GM21576 (cell line): ENCODE measurements around the gene TFR2.
A peak's percentile ranks its signal among the peaks of the same experiment; 100 is the strongest.
"Not testable (repeated sequence)": the region's sequence is repeated elsewhere in the genome, so short reads cannot be mapped to it uniquely, and the experiment has no call there.

Source experiments
- ATAC-seq: cut with Tn5 transposase; IDR thresholded peaks from one replicate; pipeline ENCODE4 v1.9.1; 2021; ENCODE audit warnings: mild to moderate bottlenecking, moderate library complexity; ENCODE audit not compliant: unreplicated experiment

The TFR2 gene

DNA sequence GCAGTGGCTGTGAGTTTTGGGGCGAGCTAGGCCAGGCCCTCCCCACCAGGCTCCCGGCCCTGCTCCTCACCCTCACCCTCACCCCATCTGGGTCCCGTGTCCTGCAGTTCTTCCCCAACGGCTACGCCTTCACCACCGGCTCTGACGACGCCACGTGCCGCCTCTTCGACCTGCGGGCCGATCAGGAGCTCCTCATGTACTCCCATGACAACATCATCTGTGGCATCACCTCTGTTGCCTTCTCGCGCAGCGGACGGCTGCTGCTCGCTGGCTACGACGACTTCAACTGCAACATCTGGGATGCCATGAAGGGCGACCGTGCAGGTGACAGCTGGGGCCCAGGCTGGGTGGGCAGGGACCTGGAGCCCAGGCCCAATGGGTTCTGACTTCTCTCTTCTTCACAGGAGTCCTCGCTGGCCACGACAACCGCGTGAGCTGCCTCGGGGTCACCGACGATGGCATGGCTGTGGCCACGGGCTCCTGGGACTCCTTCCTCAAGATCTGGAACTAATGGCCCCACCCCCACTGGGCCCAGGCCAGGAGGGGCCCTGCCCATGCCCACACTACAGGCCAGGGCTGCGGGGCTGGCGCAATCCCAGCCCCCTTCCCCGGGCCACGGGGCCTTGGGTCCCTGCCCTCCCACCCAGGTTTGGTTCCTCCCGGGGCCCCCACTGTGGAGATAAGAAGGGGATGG lies 37.1 kb upstream of the TFR2 start:
- ATAC-seq = no peak

DNA sequence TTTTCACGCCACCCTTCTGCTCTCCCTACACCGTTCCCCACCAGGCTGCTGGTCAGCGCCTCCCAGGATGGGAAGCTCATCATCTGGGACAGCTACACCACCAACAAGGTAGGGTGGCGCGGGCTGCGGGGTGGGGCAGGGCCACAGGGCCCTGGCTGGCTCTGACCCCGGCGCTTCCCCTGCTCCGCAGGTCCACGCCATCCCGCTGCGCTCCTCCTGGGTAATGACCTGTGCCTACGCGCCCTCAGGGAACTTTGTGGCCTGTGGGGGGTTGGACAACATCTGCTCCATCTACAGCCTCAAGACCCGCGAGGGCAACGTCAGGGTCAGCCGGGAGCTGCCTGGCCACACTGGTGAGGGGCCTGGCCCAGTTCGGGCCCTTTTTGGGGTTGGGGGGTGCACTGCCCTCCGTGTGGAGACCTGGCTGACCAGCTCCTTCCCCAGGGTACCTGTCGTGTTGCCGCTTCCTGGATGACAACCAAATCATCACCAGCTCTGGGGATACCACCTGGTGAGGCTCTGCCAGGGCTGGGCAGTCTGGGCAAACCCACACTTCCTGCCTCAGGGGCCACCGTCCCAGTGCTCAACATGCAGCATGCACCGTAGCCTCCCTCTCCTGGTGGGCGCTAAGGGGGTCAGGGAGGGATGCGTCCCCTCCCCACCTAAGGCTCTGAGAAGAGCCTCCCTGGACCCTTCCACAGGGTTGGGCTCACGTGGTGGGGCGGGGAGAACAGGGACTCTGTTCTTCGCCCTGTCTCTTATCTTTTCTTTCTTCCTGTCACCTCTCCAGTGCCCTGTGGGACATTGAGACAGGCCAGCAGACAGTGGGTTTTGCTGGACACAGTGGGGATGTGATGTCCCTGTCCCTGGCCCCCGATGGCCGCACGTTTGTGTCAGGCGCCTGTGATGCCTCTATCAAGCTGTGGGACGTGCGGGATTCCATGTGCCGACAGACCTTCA lies 36.2 kb upstream of the TFR2 start:
- ATAC-seq = no peak

DNA sequence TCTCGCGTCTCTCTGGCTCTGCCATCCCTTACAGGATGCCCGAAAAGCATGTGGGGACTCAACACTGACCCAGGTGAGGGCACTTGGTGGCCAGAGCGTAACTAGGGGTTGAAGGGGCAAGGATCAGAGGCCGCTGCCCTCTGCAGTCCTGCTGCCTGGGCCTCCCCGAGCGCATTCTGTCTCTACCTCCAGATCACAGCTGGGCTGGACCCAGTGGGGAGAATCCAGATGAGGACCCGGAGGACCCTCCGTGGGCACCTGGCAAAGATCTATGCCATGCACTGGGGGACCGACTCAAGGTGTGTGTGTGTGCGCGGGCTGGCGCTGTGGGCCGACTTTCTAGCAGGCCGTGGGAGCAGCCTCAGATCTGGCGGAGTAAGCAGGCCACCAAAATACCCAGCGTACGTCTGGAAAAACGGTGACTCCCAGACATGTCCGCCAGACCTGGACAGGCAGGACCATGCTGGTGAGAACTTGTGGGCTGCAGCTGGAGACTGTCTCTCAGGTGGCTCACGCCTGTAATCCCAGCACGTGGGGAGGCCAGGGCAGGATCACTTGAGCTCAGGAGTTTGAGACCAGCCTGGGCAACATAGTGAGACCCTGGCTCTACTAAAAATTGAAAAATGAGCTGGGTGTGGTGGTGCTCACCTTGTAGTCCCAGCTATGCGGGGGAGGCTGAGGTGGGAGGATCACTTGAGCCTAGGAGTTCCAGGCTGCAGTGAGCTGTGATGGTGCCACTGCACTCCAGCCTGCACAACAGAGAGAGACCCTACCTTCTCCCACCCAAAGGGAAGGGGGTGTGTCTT lies 35.4 kb upstream of the TFR2 start:
- no peak for ATAC-seq

DNA sequence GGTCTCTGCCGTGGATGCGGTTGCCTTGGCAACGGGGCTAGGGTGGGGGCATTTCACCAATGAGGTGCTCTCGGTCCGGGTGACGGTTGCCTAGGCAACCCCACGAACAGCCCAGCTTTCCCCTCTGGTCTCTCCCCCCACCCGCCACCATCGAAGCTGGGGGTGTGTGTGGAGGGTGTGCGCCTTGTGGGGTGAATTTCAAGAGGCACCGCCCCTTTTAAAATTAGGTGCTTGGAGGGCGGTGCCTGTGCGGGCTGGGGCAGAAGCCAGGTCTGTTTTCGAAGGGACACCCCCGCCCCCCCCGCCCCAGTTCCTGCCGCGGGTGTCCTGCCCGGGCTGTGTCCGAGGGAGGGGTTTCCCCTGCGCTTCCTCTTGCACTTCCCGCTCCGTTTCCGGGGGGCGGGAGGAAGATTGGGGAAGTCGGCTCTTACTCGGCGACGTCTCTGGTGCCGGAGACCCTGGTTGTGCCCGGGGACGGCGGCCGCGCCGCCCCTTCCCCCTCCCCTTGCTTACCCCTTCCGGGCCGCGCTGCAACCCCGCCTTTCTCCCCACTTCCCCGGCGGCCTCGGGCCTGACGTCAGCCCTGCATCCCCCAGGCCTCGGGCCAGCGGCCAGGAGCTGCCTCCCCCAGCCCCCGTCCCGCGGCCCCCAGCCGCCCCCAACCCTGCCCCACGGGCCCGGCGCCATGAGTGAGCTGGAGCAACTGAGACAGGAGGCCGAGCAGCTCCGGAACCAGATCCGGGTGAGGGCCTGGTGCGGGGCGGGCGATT lies 34.4 kb upstream of the TFR2 start:
- peak; percentile 36 for ATAC-seq

DNA sequence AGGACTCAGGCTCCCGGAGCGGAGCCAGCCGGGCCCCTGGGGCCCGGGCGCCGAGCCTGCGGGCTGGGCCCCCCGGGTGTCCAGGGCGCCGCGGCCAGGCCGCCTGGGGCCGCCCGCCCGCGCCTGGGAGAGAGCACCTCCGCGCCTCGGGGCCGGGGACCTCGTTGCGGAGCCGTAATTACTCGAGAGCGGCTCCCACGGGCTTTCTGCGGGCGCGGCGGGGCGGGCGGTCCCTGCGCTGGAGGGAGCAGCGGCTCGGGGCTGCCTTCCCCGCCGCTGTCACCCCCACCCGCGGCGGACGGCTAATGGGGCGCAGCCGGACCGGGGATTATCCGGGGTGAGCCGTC lies 33.7 kb upstream of the TFR2 start:
- no peak for ATAC-seq

DNA sequence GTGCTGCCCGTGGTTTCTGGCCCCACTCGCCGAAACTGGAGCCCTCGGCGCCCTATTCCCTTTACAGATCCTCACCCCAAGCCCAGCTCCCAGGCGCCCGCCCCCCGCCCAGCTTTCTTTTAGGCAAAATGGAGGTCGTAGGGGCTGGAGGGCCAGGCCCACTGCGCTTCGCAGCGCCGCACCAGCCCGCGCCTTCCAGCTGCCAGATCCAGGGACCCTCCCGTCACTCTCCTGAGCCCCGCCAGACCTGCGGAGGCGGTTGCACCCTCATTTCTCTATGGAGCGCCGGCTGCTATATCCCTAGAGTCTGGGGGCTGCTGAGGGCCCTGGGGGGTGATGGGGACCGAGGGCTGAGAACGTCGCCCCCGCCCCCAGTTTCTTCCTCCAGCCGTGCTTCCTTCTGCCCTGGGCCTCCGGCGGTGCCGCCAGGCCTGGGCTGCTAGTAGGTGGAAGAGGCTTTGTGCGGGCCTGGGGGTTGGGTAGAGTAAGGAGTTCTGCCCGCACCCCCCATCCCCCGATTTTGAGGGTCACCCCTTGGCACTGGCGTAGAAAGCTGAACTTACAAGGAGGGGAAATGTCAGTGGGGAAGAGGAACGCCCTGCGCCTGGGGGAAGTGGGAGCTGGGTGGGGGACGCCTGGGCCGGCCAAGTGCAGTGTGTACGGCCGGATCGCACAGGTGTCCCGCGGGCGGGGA lies 33.2 kb upstream of the TFR2 start:
- ATAC-seq = no peak

DNA sequence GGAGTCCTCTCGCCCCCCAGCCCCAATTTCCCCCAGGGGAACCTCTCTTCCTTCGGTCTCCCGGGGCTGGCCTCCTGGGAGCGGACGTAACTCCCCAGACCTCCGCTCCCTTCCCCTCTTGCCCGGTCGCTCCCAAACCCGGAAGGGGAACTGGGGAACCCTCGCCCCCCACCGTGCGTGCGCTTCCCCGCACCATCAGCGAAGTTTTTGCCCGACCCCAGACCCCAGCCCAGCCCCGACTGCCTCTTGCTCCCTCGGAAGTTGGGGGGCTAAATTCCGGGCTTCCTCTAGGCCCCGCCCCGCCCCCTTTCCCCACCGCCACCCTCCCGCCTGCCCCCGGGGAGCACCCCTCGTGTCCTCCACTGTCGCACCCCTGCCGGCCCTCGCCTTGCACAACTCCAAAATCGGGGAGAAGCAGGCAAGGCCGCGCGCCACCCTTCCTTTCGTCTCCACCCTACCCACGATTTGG lies 32.6 kb upstream of the TFR2 start:
- ATAC-seq = no peak

DNA sequence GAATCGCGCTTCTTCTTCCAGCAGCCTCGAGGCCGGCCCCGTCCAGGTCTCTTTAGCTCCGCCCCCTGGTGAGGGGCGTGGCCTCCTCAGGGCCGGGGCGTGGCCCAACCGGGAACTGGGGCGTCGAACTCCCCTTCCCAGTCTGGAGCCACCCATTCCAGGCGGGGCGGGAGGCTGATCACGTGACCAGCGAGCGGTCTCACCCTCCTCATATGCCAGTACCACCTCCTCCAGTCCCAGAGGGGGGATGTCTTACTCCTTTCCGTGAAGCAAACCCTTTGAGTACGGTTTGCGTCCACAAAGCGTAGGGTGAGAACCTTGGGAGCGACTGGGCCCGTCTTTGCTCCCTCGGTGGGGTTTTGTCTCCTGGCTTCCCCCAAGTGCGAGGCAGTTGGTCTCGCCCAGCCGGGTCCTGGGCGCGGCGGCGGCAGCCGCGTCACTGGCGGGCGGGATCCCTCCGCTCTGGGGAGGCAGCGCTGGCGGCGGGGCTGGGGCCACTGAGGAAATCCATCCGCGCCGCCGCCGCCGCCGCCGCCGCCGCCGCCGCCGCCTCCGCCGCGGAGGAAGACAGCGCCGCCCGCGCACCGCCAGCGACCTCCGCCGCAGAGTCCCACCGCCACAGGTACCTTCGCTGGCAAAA lies 32.1 kb upstream of the TFR2 start, which contains the start of gene GNB2:
GNB2 (plus strand) TSS at position 439 of the 640 bp plus-strand sequence. CDS start 2,526 bp downstream, outside the sequence.
- ATAC-seq = peak; percentile 54

DNA sequence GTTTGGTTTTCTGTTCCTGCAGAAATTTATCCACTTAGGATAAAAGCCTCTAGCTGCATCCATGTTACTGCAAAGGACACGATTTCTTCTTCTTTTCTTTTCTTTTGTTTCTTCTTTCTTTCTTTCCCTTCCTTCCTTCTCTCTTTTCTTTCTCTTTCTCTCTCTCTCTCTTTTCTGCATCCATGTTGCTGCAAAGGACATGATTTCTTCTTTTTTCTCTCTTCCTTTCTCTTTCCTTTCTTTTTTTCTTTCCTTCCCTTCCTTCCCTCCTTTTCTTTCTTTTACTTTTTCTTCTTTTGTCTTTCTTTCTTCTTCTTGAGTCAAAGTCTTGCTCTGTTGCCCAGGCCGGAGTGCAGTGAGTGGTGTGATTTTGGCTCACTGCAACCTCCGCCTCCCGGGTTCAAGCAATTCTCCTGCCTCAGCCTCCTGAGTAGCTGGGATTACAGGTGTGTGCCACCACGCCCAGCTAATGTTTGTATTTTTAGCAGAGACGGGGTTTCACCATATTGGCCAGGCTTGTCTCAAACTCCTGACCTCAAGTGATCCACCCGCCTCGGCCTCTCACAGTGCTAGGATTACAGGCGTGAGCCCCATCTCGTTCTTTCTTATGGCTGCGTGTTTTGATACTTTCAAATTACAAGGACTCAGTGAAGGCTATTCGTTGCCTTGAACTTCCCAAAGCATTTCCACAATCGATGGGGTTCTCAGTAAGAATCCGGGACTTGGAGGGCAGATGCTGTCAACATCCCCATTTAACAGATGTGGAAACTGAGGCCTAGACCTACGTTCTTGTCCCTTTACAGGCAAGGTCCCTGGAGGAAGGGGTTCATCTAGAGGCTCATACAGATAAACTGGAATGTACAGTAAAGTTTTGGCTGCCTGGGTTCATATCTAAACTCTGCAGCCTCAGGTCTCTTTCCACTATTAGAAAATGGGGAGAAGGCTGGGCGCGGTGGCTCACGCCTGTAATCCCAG lies 30.3 kb upstream of the TFR2 start:
- no peak for ATAC-seq

DNA sequence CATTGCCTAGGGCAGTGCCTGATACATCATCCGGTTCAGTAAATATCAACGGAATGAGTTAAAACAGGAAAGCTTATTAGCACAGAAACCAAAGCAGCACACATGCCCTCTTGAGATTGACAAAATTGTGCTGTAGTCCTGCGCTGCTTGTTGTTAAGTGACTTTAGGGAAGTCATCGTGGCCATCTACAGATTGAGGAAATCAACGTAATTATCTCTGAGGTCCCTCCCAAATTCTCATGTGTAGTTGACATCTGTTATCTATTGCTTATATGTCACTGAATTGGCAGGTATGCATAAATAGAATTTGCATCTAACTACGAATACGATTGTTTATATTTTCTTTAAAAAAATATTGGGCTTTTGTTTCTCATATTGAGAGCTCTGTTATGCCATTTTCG lies 28.7 kb upstream of the TFR2 start:
- ATAC-seq = no peak

DNA sequence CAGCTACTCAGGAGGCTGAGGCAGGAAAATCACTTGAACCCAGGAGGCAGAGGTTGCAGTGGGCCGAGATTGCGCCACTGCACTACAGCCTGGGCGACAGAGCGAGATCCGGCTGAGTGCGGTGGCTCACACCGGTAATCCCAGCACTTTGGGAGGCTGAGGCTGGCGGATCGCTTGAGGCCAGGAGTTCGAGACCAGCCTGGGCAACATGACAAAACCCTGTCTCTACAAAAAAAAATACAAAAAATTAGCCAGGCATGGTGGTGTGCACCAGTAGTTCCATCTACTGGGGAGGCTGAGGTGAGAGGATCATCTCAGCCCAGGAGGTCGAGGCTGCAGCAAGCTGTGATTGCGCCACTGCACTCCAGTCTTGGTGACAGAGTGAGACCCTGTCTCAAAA lies 27.8 kb upstream of the TFR2 start:
- not testable (repeated sequence) for ATAC-seq

DNA sequence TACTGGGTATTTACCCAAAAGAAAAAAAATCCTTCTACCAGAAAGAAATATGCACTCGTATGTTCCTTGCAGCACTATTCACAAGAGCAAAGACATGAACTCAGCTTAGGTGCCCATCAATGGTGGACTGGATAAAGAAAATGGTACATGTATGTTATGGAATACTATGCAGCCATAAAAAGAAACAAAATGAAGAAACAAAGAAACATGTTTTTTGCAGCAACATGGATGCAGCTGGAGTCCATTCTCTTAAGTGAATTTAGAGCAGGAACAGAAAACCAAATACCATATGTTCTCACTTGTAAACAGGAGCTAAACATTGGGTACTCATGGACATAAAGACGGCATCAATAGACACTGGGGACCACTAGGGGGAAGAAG lies 26.7 kb upstream of the TFR2 start:
- no peak for ATAC-seq

DNA sequence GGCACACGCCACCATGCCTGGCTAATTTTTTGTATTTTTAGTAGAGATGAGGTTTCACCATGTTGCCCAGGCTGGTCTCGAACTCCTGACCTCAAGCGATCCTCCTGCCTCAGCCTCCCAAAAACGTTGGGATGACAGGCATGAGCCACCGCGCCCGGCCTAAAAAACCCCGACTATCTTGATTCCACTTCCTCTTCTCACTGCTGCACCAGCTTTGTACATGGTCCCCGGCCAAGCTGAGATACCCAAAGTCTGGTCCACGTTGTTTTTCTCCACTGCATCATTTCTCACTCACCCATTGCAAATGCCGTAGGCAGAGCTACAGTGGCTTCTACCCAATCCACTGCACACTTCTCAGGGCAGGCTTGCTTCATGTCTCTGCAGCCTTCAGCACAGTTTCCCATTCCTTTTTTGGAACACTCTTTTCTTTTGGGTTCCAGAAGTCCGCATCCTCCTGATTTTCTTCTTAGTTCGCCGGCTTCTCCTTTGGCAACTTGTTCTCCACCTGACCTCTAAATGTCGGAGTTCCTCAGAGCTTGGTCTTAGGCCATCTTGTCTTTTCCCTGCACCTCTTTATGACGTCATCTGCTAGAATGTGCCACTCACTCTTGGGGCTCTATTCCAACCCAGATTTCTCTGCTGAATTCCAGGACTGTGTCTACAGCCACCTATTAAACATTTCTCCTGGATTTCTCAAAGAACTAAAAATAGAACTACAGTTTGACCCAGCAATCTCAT lies 26.1 kb upstream of the TFR2 start:
- no peak for ATAC-seq

DNA sequence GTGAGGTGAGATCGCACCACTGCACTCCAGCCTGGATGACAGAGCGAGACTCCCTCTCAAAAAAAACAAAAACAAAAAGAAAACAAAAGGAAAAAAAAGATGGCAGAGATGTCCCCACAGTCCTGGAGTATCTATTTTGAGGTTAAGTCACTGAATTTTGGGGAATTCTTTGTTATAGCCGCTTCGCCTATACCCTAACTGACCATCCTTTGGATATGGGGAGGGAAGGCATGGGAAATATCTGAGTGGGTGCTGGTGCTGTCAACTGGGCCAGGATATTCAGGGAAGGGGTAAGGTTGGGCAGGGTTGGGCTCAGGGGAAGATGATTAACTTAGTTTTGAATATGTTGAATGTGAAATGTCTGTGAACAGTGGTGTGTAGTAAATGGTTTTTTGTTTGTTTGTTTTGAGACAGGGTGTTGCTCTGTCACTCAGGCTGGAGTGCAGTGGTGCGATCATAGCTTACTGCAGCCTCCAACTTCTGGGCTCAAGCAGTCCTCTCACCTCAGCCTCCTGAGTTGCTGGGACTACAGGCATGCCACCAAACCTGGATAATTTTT lies 23.9 kb upstream of the TFR2 start:
- ATAC-seq = no peak

DNA sequence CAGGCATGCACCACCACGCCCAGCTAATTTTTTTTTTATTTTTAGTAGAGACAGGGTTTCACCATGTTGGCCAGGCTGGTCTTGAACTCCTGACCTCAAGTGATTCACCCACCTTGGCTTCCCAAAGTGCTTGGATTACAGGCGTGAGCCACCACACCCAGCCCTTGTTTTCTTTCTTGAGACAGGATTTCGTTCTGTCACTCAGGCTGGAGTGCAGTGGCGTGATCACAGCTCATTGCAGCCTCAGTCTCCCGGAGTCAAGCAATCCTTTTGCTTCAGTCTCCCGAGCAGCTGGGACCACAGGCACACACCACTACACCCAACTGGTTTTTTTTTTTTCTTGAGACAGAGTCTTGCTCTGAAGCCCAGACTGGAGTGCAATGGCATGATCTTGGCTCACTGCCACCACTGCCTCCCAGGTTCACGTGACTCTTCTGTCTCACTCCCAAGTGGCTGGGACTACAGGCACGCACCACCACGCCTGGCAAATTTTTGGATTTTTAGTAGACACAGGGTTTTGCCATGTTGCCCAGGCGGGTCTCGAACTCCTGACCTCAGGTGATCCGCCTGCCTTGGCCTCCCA lies 20.9 kb upstream of the TFR2 start:
- ATAC-seq = not testable (repeated sequence)

DNA sequence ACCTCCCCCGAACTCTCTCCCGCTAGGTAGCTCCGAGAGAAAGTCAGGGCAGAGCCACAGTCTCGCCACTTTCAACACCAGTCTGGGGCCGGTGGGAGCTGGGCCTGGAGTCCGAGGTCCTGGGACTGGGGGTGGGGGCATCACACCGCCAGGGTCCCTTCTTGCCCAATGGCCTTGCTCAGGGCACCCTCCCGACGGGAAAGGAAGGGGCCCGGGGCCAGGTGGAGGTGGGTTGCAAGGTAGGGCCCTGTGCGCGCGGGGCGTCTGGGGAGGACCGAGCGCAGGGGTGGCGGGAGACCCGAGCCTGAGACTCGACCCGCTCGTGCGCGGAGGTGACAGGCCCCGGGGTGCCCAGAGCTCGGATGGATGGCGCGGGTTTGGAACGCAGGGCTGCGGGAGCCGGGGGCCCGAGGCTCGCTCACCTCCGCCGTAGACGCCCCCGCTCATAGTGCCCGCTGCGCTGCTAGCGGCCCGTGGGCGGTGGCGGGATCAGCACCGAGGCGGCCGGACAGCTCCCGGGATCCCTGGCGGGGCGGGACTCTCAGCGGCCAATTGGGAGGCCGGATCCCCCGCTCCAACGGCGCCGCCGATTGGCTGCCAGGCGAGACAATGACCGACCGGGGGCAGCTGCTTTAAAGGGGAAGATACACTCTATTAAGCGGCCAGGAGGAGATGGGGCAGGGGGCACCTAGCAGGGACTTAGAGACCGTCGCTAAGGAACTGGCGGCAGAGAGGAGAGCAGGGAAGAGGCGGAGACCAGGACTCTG lies 14.7 kb upstream of the TFR2 start, which contains the start of gene ACTL6B:
ACTL6B (minus strand) TSS at position 541 of the 767 bp plus-strand sequence; CDS start at position 447, 94 bp downstream.
- ATAC-seq = no peak
